IMR-90 (cell line): ENCODE data around the gene SPATA12. TPM values are rescaled to one million over a fixed set of nuclear protein-coding genes. Genes with fewer than 3 reads are reported as not detected.

Source experiments
- ATAC-seq: fragments of 200-7000 bp; cut with Tn5 transposase; 2 replicates; pipeline ENCODE4 v1.9.1; 2020; ENCODE audit warnings: low read depth, mild to moderate bottlenecking, moderate library complexity
- BruUV-seq: library from RNA; stranded (reverse); fragments of 400-500 nt; replicated peaks from 2 replicates; lab custom pipeline; 2021; lab: Mats Ljungman, UMichigan
- CTCF ChIA-PET: fragments of 300-600 bp; formaldehyde crosslinking; extraction: SDS; loops from one replicate; lab custom pipeline; 2021; ENCODE audit warnings: antibody characterized with exemption; lab: Yijun Ruan, JAX
- POLR2A ChIA-PET: fragments of 300-600 bp; sonication (Branson Sonifier 250); formaldehyde crosslinking; loops from one replicate; lab custom pipeline; 2022; ENCODE audit warnings: antibody characterized with exemption; ENCODE audit not compliant: unreplicated experiment; lab: Charles Lee
- DNase-seq: peaks from one replicate; pipeline ENCODE4 v3.0.0; 2013
- H2AFZ ChIP-seq: replicated peaks from 2 replicates; pipeline ENCODE3; 2013; ENCODE audit warnings: low read length, mild to moderate bottlenecking; ENCODE audit not compliant: poor library complexity
- H2AK5ac ChIP-seq: 2 replicates; pipeline ENCODE4 v1.6.1; 2013; ENCODE audit warnings: low read depth, low read length, inconsistent platforms
- H2AK9ac ChIP-seq: replicated peaks from 2 replicates; pipeline ENCODE3; 2013; ENCODE audit warnings: mild to moderate bottlenecking, low read depth, low read length, moderate library complexity; ENCODE audit not compliant: poor library complexity
- H2BK120ac ChIP-seq: 2 replicates; pipeline ENCODE4 v1.6.1; 2013; ENCODE audit warnings: low read depth, low read length, inconsistent platforms
- H2BK15ac ChIP-seq: 3 replicates; pipeline ENCODE4 v1.6.1; 2013; ENCODE audit warnings: low read depth, low read length, inconsistent platforms
- H2BK20ac ChIP-seq: 2 replicates; pipeline ENCODE4 v1.6.1; 2013; ENCODE audit warnings: low read depth, mild to moderate bottlenecking, inconsistent platforms, low read length, moderate library complexity
- H2BK5ac ChIP-seq: 2 replicates; pipeline ENCODE4 v1.6.1; 2013; ENCODE audit warnings: mild to moderate bottlenecking, low read depth, low read length, inconsistent platforms; ENCODE audit not compliant: poor library complexity, severe bottlenecking
- H3K14ac ChIP-seq: replicated peaks from 2 replicates; pipeline ENCODE4 v1.6.1; 2013; ENCODE audit warnings: low read depth, low read length, inconsistent platforms
- H3K18ac ChIP-seq: 2 replicates; pipeline ENCODE4 v1.6.1; 2013; ENCODE audit warnings: low read depth, low read length, control low read depth
- H3K23ac ChIP-seq: 2 replicates; pipeline ENCODE4 v1.6.1; 2013; ENCODE audit warnings: low read depth, low read length, inconsistent platforms
- H3K27ac ChIP-seq: 2 replicates; pipeline ENCODE4 v1.5.1; 2013; ENCODE audit warnings: mild to moderate bottlenecking, control low read depth, low read length; ENCODE audit not compliant: insufficient read depth
- H3K27me3 ChIP-seq: 2 replicates; pipeline ENCODE4 v1.6.1; 2013; ENCODE audit warnings: low read length; ENCODE audit not compliant: control insufficient read depth, insufficient read depth
- H3K36me3 ChIP-seq: 2 replicates; pipeline ENCODE4 v1.6.1; 2013; ENCODE audit warnings: low read length, mixed read lengths; ENCODE audit not compliant: control insufficient read depth, insufficient read depth
- H3K4ac ChIP-seq: 2 replicates; pipeline ENCODE4 v1.6.1; 2013; ENCODE audit warnings: low read depth, low read length, inconsistent platforms
- H3K4me1 ChIP-seq: 2 replicates; pipeline ENCODE4 v1.6.1; 2013; ENCODE audit warnings: low read length, mixed read lengths; ENCODE audit not compliant: control insufficient read depth, insufficient read depth
- H3K4me2 ChIP-seq: 2 replicates; pipeline ENCODE4 v1.6.1; 2013; ENCODE audit warnings: low read depth, mild to moderate bottlenecking, control low read depth, low read length, moderate library complexity
- H3K4me3 ChIP-seq: 2 replicates; pipeline ENCODE4 v1.5.1; 2013; ENCODE audit warnings: low read depth, mild to moderate bottlenecking, control low read depth, low read length, moderate library complexity; ENCODE audit not compliant: insufficient read depth
- H3K56ac ChIP-seq: 2 replicates; pipeline ENCODE4 v1.6.1; 2013; ENCODE audit warnings: low read length, inconsistent platforms; ENCODE audit not compliant: insufficient read depth; ENCODE audit errors: extremely low read depth
- H3K79me1 ChIP-seq, 2 experiments: 2 replicates each; pipeline ENCODE4 v1.6.1; 2013; ENCODE audit warnings: low read length in 2 of 2, inconsistent platforms in 1 of 2, low read depth in 1 of 2
- H3K9ac ChIP-seq: 2 replicates; pipeline ENCODE4 v1.6.1; 2013; ENCODE audit warnings: low read depth, low read length, control low read depth
- H3K9me1 ChIP-seq: 2 replicates; pipeline ENCODE4 v1.6.1; 2013; ENCODE audit warnings: low read length, inconsistent platforms; ENCODE audit not compliant: insufficient read depth
- H3K9me3 ChIP-seq: 2 replicates; pipeline ENCODE4 v1.6.1; 2013; ENCODE audit warnings: low read length; ENCODE audit not compliant: control insufficient read depth, insufficient read depth
- H4K20me1 ChIP-seq: 2 replicates; pipeline ENCODE4 v1.6.1; 2013; ENCODE audit warnings: low read length, inconsistent platforms; ENCODE audit not compliant: insufficient read depth
- H4K5ac ChIP-seq: 2 replicates; pipeline ENCODE4 v1.6.1; 2013; ENCODE audit warnings: mild to moderate bottlenecking, low read depth, low read length, control low read depth
- H4K8ac ChIP-seq, 2 experiments: 2 replicates each; pipeline ENCODE4 v1.6.1; 2013; ENCODE audit warnings: low read depth in 2 of 2, low read length in 2 of 2, control low read depth in 1 of 2, inconsistent platforms in 1 of 2
- H4K91ac ChIP-seq: 2 replicates; pipeline ENCODE4 v1.6.1; 2013; ENCODE audit warnings: low read depth, low read length, inconsistent platforms; ENCODE audit not compliant: insufficient read depth
- NFE2L2 ChIP-seq: fragments of 150-350 bp; IDR thresholded peaks from 2 replicates; pipeline ENCODE4 v1.6.1; 2016; ENCODE audit warnings: low read depth, mild to moderate bottlenecking, low read length
- WGBS, 2 experiments: methylation state at CpG; one replicate each; pipeline versions ENCODE4 v1.1.5 to v1.1.7; 2013; ENCODE audit warnings: missing lambda C conversion rate in 2 of 2; ENCODE audit not compliant: insufficient read length in 1 of 2; ENCODE audit errors: extremely low coverage in 2 of 2; 5-methylcytosine and 5-hydroxymethylcytosine counted together
- dilution Hi-C: fragments of 300-500 bp; cut with HindIII; formaldehyde crosslinking; loops from one replicate; pipeline ENCODE4 v1.14.3; 2018; ENCODE audit warnings: low sequenced_read_pairs; ENCODE audit not compliant: unreplicated experiment
- in situ Hi-C: fragments of 300-500 bp; cut with MboI; formaldehyde crosslinking; loops from 3 replicates; pipeline ENCODE4 v1.14.3; 2019; ENCODE audit warnings: low sequenced_read_pairs, inconsistent platforms, mixed read lengths
- intact Hi-C: fragments of 100-400 bp; cut with micrococcal nuclease; formaldehyde crosslinking; loops from 2 replicates; pipeline ENCODE4 v1.10.0; 2022
- polyA plus RNA-seq, 3 experiments: library from polyadenylated mRNA; depleted of rRNA; stranded (reverse); fragments of >200 nt; gene quantifications; 2 replicates each; pipeline ENCODE4 v1.2.3, GENCODE V29; 2012; ENCODE audit warnings: low replicate concordance in 1 of 3
- total RNA-seq: library from RNA; depleted of rRNA; stranded (reverse); fragments of >200 nt; gene quantifications from 2 replicates; pipeline ENCODE4 v1.2.3, GENCODE V29; 2012

SPATA12 gene
- total and polyA plus RNA-seq, 2 of the 4 experiments (the other 2 are of a cell fraction): under 0.01 TPM; not detected in 1

- POLR2A ChIA-PET: no interaction called here
- ATAC-seq: no peak
- H3K4me3 ChIP-seq: no peak overlapping the region
These were observed 47.6 kb upstream of the SPATA12 start for GRCh38 chr3:57012847-57013246.

More at GRCh38 chr3:57012847-57013246, 47.6 kb upstream of the SPATA12 start:
- intact Hi-C loops (no loop called here), in situ Hi-C loops (no loop called here), dilution Hi-C loops (no loop called here)
- no peak overlapping the region for H2BK15ac ChIP-seq
- no peak overlapping the region for H2AK9ac ChIP-seq
- no peak overlapping the region for H3K4me2 ChIP-seq
- no peak overlapping the region for H2BK20ac ChIP-seq
- no peak overlapping the region for H2AFZ ChIP-seq
- no peak overlapping the region for H2BK120ac ChIP-seq
- H3K27me3 ChIP-seq: no peaks in the 10 kb centered on the region
- H3K14ac ChIP-seq: no peak overlapping the region
- no peak for TF ChIP-seq NFE2L2
- H3K56ac ChIP-seq: no peak overlapping the region
- H4K5ac ChIP-seq: no peak overlapping the region
- peaks cover 21% of the 10 kb centered on the region for H3K4me1 ChIP-seq
- no peak overlapping the region for H2BK5ac ChIP-seq
- 91% methylated on average over 11 of the region's 22 CpGs; no CpG with 5 or more reads in 1 of the 2 experiments for WGBS, 2 experiments
- no peak overlapping the region for H3K4ac ChIP-seq
- no peaks in the 10 kb centered on the region; a peak in 1 of 4 replicates for H3K79me1 ChIP-seq
- no peak overlapping the region for H4K91ac ChIP-seq
- no TSS peak for BruUV-seq
- no peaks in the 10 kb centered on the region for H3K36me3 ChIP-seq
- H4K20me1 ChIP-seq: no peaks in the 10 kb centered on the region
- H3K23ac ChIP-seq: no peak overlapping the region
- CTCF ChIA-PET: no interaction called here
- no peak overlapping the region for H3K18ac ChIP-seq
- H3K9ac ChIP-seq: no peak overlapping the region
- H3K9me1 ChIP-seq: peaks cover 18% of the 10 kb centered on the region
- DNase-seq: no peak
- no peaks in the 10 kb centered on the region for H3K9me3 ChIP-seq
- no peak overlapping the region for H3K27ac ChIP-seq
- no peak overlapping the region for H2AK5ac ChIP-seq
- H4K8ac ChIP-seq: no peak overlapping the region
